Stimulated activated CD4-positive, alpha-beta T cell treated with anti-CD3 and anti-CD28 coated beads, TNF-alpha, amount 100 ng/mL, for 4 hours (primary cell): ENCODE results near the gene MRRF.
"Not testable (repeated sequence)": the region's sequence is repeated elsewhere in the genome, so short reads cannot be mapped to it uniquely, and the experiment has no call there.

Source experiments
- DNase-seq, 3 experiments: peaks; one replicate each; pipeline ENCODE4 v3.0.0-alpha.2; 2020; ENCODE audit warnings: low read depth in 3 of 3

The MRRF gene

GRCh38 chr9:122355336-122355875 lies 90.7 kb downstream of the MRRF start:
- no peak for DNase-seq

GRCh38 chr9:122356627-122357026 lies 91.9 kb downstream of the MRRF start:
- DNase-seq: no peak

GRCh38 chr9:122360891-122361290 lies 96.2 kb downstream of the MRRF start:
- DNase-seq: no peak

GRCh38 chr9:122363131-122363530 lies 98.4 kb downstream of the MRRF start:
- DNase-seq: not testable (repeated sequence)

- DNase-seq: no peak
Observed at GRCh38 chr9:122364117-122364782, 99.6 kb downstream of the MRRF start.

GRCh38 chr9:122364783-122365150 lies 100.1 kb downstream of the MRRF start:
- DNase-seq: no peak

- DNase-seq: no peak
Observed at GRCh38 chr9:122366074-122366660, 101.5 kb downstream of the MRRF start.

- DNase-seq: no peak
Observed at GRCh38 chr9:122367065-122367464, 102.4 kb downstream of the MRRF start.

GRCh38 chr9:122367774-122368460 lies 103.2 kb downstream of the MRRF start:
- DNase-seq: no peak

GRCh38 chr9:122368642-122369041 lies 104.0 kb downstream of the MRRF start:
- no peak for DNase-seq

- DNase-seq: no peak
Observed at GRCh38 chr9:122370303-122370702, 105.6 kb downstream of the MRRF start.

GRCh38 chr9:122370869-122371755 lies 106.4 kb downstream of the MRRF start, which contains the start of gene PTGS1:
TSS of gene PTGS1 (plus strand) at chr9:122371024. CDS start at chr9:122371085, 61 bp downstream.
- no peak for DNase-seq

GRCh38 chr9:122371846-122372245 lies 107.2 kb downstream of the MRRF start:
- no peak for DNase-seq

- no peak for DNase-seq
Observed at GRCh38 chr9:122372856-122373845, 108.5 kb downstream of the MRRF start.

- no peak for DNase-seq
Observed at GRCh38 chr9:122374885-122375420, 110.3 kb downstream of the MRRF start.

GRCh38 chr9:122376796-122377195 lies 112.1 kb downstream of the MRRF start:
- DNase-seq: no peak

- DNase-seq: no peak
Observed at GRCh38 chr9:122377241-122378164, 112.8 kb downstream of the MRRF start.

- no peak for DNase-seq
Observed at GRCh38 chr9:122378236-122378635, 113.6 kb downstream of the MRRF start.

- no peak for DNase-seq
Observed at GRCh38 chr9:122379340-122379739, 114.7 kb downstream of the MRRF start.
